Gastroesophageal sphincter (tissue), 4 donors: ENCODE results near the gene TMOD1. TPM values are rescaled to one million over a fixed set of nuclear protein-coding genes. Genes with fewer than 3 reads are reported as not detected.
A peak's percentile ranks its signal among the peaks of the same experiment; 100 is the strongest.

Source experiments
- ATAC-seq: fragments of 150-250 bp; one replicate; pipeline ENCODE4 v1.9.1; 2016; ENCODE audit warnings: mild to moderate bottlenecking, moderate library complexity
- H3K27ac ChIP-seq, 4 donors: fragments of 200-600 bp; sonication (generic) in 3 of 4; 1 replicate in 3 of 4; 2 replicates in 1 of 4; pipeline ENCODE4 v1.5.1; 2016 to 2019
- H3K27me3 ChIP-seq: fragments of 200-600 bp; sonication (generic); one replicate; pipeline ENCODE4 v1.5.1; 2019
- H3K36me3 ChIP-seq, 2 donors: fragments of 200-600 bp; sonication (generic); one replicate each; pipeline ENCODE4 v1.5.1; 2019; ENCODE audit warnings: control low read depth in 1 of 2
- H3K4me1 ChIP-seq, 3 donors: fragments of 200-600 bp; sonication (generic); 1 replicate in 2 of 3; 2 replicates in 1 of 3; pipeline ENCODE4 v1.5.1; 2016 to 2019; ENCODE audit warnings: control low read depth in 2 of 3
- H3K4me3 ChIP-seq, 2 donors: fragments of 200-600 bp; sonication (generic); one replicate each; pipeline ENCODE4 v1.5.1; 2019; ENCODE audit warnings: mild to moderate bottlenecking in 1 of 2, moderate library complexity in 1 of 2
- H3K9me3 ChIP-seq, 3 donors: fragments of 200-600 bp; sonication (generic); one replicate each; pipeline ENCODE4 v1.5.1; 2017 to 2019; ENCODE audit warnings: control low read depth in 2 of 3
- CTCF ChIP-seq, 4 experiments: fragments of 200-600 bp in 2 of 4; fragments of 450-650 bp in 2 of 4; sonication (generic) in 1 of 4; IDR thresholded peaks; one replicate each; pipeline ENCODE4 v1.5.1; 2017 to 2019; ENCODE audit warnings: antibody characterized with exemption in 4 of 4, mild to moderate bottlenecking in 2 of 4, moderate library complexity in 2 of 4
- EP300 ChIP-seq: sonication (generic); formaldehyde crosslinking; IDR thresholded peaks from one replicate; pipeline ENCODE4 v1.6.1; 2017; ENCODE audit warnings: antibody characterized with exemption, mild to moderate bottlenecking
- POLR2A ChIP-seq, 2 donors: fragments of 450-650 bp; IDR thresholded peaks; one replicate each; pipeline ENCODE4 v1.6.1; 2017; ENCODE audit warnings: antibody characterized with exemption in 2 of 2, mild to moderate bottlenecking in 2 of 2, moderate library complexity in 1 of 2
- POLR2AphosphoS5 ChIP-seq: sonication (generic); formaldehyde crosslinking; IDR thresholded peaks from one replicate; pipeline ENCODE4 v1.6.1; 2017; ENCODE audit warnings: antibody characterized with exemption
- WGBS, 2 donors: methylation state at CpG; one replicate each; pipeline ENCODE4 v1.1.5; 2018; ENCODE audit warnings: low coverage in 1 of 2; 5-methylcytosine and 5-hydroxymethylcytosine counted together
- total RNA-seq, 4 donors: library from RNA; depleted of rRNA; stranded (reverse); fragments of >200 nt; gene quantifications; one replicate each; pipeline ENCODE4 v1.1.0, GENCODE V29; 2016

Gene TMOD1
- total RNA-seq, 4 donors from 2014 or later: 38.6 to 99.6 (median 76.7) TPM

- Histone ChIP-seq H3K27me3 (no peaks in the 10 kb centered on the region), H3K36me3 (peaks cover 0 to 33% of the 10 kb centered on the region in 2 donors), H3K4me1 (peaks cover 8 to 46% (median 26%) of the 10 kb centered on the region in 3 donors), H3K4me3 (no peak overlapping the region), H3K27ac (peak overlapping the region; percentile 5 to 58 (median 39)), H3K9me3 (no peaks in the 10 kb centered on the region)
- TF ChIP-seq CTCF (IDR thresholded peaks at IDR 0.05) (no peak), POLR2AphosphoS5 (no peak)
- 33 to 47% methylated on average over 5 of the region's 5 CpGs for WGBS, 2 donors
- no peak for ATAC-seq
Observed at GRCh38 chr9:97627624-97628023, 126.2 kb downstream of the TMOD1 start.

GRCh38 chr9:97628668-97629067 lies 127.2 kb downstream of the TMOD1 start:
- Histone ChIP-seq H3K4me3 (no peak overlapping the region), H3K4me1 (peaks cover 8 to 46% (median 26%) of the 10 kb centered on the region in 3 donors), H3K27ac (no peak overlapping the region), H3K36me3 (peaks cover 0 to 23% of the 10 kb centered on the region in 2 donors), H3K27me3 (no peaks in the 10 kb centered on the region), H3K9me3 (no peaks in the 10 kb centered on the region)
- ATAC-seq: no peak
- whole genome bisulfite sequencing, 2 donors: 93% methylated on average over 2 of the region's 3 CpGs; no CpG with 5 or more reads in 1 of the 2 donors
- TF ChIP-seq POLR2A (IDR thresholded peaks at IDR 0.05) (no peak), EP300 (no peak), POLR2AphosphoS5 (no peak), CTCF (IDR thresholded peaks at IDR 0.05) (no peak)

- TF ChIP-seq POLR2AphosphoS5: no peak
- TF ChIP-seq CTCF (IDR thresholded peaks at IDR 0.05): no peak
- TF ChIP-seq EP300: no peak
- TF ChIP-seq POLR2A (IDR thresholded peaks at IDR 0.05): no peak
- no peak for ATAC-seq
- H3K36me3 ChIP-seq: peaks cover 0 to 18% of the 10 kb centered on the region in 2 donors
- no peak overlapping the region for H3K4me3 ChIP-seq
- H3K27me3 ChIP-seq: no peaks in the 10 kb centered on the region
- H3K9me3 ChIP-seq: no peaks in the 10 kb centered on the region
- no peak overlapping the region for H3K27ac ChIP-seq
- H3K4me1 ChIP-seq: peaks cover 8 to 48% (median 26%) of the 10 kb centered on the region in 3 donors
Observed at GRCh38 chr9:97629156-97629555, 127.7 kb downstream of the TMOD1 start.

GRCh38 chr9:97630591-97630990 lies 129.1 kb downstream of the TMOD1 start:
- H3K27ac ChIP-seq: peak overlapping the region in 1 of 4 donors; percentile 95
- H3K9me3 ChIP-seq: no peaks in the 10 kb centered on the region
- no peak overlapping the region for H3K4me3 ChIP-seq
- ATAC-seq: no peak
- peaks cover 0 to 3% of the 10 kb centered on the region in 2 donors for H3K36me3 ChIP-seq
- TF ChIP-seq POLR2A (IDR thresholded peaks at IDR 0.05) (no peak), EP300 (no peak), POLR2AphosphoS5 (no peak), CTCF (IDR thresholded peaks at IDR 0.05) (no peak)
- no peaks in the 10 kb centered on the region for H3K27me3 ChIP-seq
- H3K4me1 ChIP-seq: peaks cover 12 to 62% (median 32%) of the 10 kb centered on the region in 3 donors

- peak; percentile 6 for ATAC-seq
- H3K27ac ChIP-seq: peak overlapping the region; percentile 78 to 97 (median 96)
- no peaks in the 10 kb centered on the region for H3K36me3 ChIP-seq
- TF ChIP-seq CTCF (IDR thresholded peaks at IDR 0.05) (no peak), EP300 (no peak), POLR2A (IDR thresholded peaks at IDR 0.05) (no peak), POLR2AphosphoS5 (no peak)
- H3K4me3 ChIP-seq: peak overlapping the region; percentile 90 to 92
- 1% methylated on average over 14 to 19 of the region's 27 CpGs for WGBS, 2 donors
- no peaks in the 10 kb centered on the region for H3K9me3 ChIP-seq
- H3K4me1 ChIP-seq: peaks cover 12 to 73% (median 36%) of the 10 kb centered on the region in 3 donors
- H3K27me3 ChIP-seq: no peaks in the 10 kb centered on the region
Observed at GRCh38 chr9:97632248-97632984, 130.9 kb downstream of the TMOD1 start.
